ENCODE measurements around the gene KREMEN1. TPM values are rescaled to one million over a fixed set of nuclear protein-coding genes. Genes with fewer than 3 reads are reported as not detected.

The KREMEN1 gene
- total and polyA plus RNA-seq, 9 of the 15 experiments (the other 6 are each of a cell fraction or from before 2014, with no cell fraction given): 0.69 to 11.5 (median 4.3) TPM

GRCh38 chr22:29144786-29145160 lies 71.9 kb downstream of the KREMEN1 start:
- Histone ChIP-seq H3K4me1 (replicated peaks in 1 of 2; ENCODE audit: control insufficient read depth in 2 of 2, insufficient read depth in 2 of 2, low read length in 2 of 2) (peaks cover 0 to 17% of the 10 kb centered on the region in 2 experiments; a peak in 2 of 5 replicates), H3K27me3 (ENCODE audit: control insufficient read depth in 2 of 2, insufficient read depth in 2 of 2, low read length in 2 of 2) (no peaks in the 10 kb centered on the region), H3K9ac (ENCODE audit: insufficient read depth in 1 of 2, low read depth in 2 of 2, low read length in 2 of 2) (no peak overlapping the region; a peak in 1 of 4 replicates), H3K9me3 (replicated peaks; ENCODE audit: control insufficient read depth, insufficient read depth, low read depth, low read length) (no peaks in the 10 kb centered on the region), H3K79me2 (ENCODE audit: control insufficient read depth, insufficient read depth, low read length) (no peaks in the 10 kb centered on the region), H3K27ac (ENCODE audit: extremely low read depth, low read depth, low read length) (no peak overlapping the region), H4K20me1 (replicated peaks; ENCODE audit: control insufficient read depth, insufficient read depth, low read length) (no peaks in the 10 kb centered on the region), H2AFZ (ENCODE audit: low read depth, low read length) (no peak overlapping the region), H3K4me3 (no peak overlapping the region), H3K4me2 (ENCODE audit: insufficient read depth, low read length) (no peak overlapping the region), H3K9me1 (ENCODE audit: control insufficient read depth, insufficient read depth, low read length) (no peaks in the 10 kb centered on the region), H3K36me3 (ENCODE audit: control insufficient read depth, insufficient read depth, low read length) (peaks cover 6% of the 10 kb centered on the region; the same call in 1 of the 3 replicates)
- no peak for TF ChIP-seq NR2C1 (IDR thresholded peaks at IDR 0.05)
- TF ChIP-seq NR2C1 (tag; IDR thresholded peaks at IDR 0.05): no peak
- no peak for TF ChIP-seq HES1 (IDR thresholded peaks at IDR 0.05; ENCODE audit: low read depth)
- no peak for TF ChIP-seq ZNF347 (CRISPR knock-in tag; IDR thresholded peaks at IDR 0.05; ENCODE audit: low read depth)
- no peak for TF ChIP-seq ZFP1 (CRISPR knock-in tag; IDR thresholded peaks at IDR 0.05)
- no peak for TF ChIP-seq CHD1 (IDR thresholded peaks at IDR 0.05; ENCODE audit: low read length)
- no peak for TF ChIP-seq PHB2 (IDR thresholded peaks at IDR 0.05; ENCODE audit: low read depth)
- no peak for TF ChIP-seq KLF1 (tag; IDR thresholded peaks at IDR 0.05)
- TF ChIP-seq TSC22D4 (tag; IDR thresholded peaks at IDR 0.05): no peak
- TF ChIP-seq FOXK1 (CRISPR knock-in tag; IDR thresholded peaks at IDR 0.05; ENCODE audit: borderline replicate concordance): no peak
- no peak for TF ChIP-seq MLLT1 (IDR thresholded peaks at IDR 0.05)
- no peak for TF ChIP-seq PHF20 (IDR thresholded peaks at IDR 0.05; ENCODE audit: partially characterized antibody)
- TF ChIP-seq, protein P1, sequence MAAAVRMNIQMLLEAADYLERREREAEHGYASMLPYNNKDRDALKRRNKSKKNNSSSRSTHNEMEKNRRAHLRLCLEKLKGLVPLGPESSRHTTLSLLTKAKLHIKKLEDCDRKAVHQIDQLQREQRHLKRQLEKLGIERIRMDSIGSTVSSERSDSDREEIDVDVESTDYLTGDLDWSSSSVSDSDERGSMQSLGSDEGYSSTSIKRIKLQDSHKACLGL (CRISPR knock-in tag; IDR thresholded peaks at IDR 0.05; ENCODE audit: borderline replicate concordance, poor library complexity, severe bottlenecking): no peak
- FAIRE-seq (no peak), ATAC-seq (no peak), DNase-seq (ENCODE audit: extremely low read depth in 1 of 4, low spot score in 3 of 4) (no peak)
- CTCF ChIA-PET (ENCODE audit: low intra/inter-chr PET ratio): no interaction called here
- WGBS (ENCODE audit: insufficient coverage, low coverage, missing lambda C conversion rate): 80% methylated on average over 11 of the region's 14 CpGs
- POLR2A ChIA-PET: no interaction called here
- in situ Hi-C loops (cut with MboI) (no loop called here), intact Hi-C loops (cut with micrococcal nuclease) (no loop called here)
- BruUV-seq (replicated peaks): no TSS peak
